ENCODE measurements around the gene GOLGA8K.
"Not testable (repeated sequence)": the region's sequence is repeated elsewhere in the genome, so short reads cannot be mapped to it uniquely, and the experiment has no call there.

Gene GOLGA8K

GRCh38 chr15:32403192-32403591 is at the start of gene GOLGA8K:
Gene GOLGA8K, minus strand, starts transcription at chr15:32403292. Its CDS starts 98 bp downstream, at chr15:32403194.
- not testable (repeated sequence) for H3K27ac ChIP-seq

- H3K27ac ChIP-seq: not testable (repeated sequence)
These were observed 37.4 kb upstream of the GOLGA8K start for GRCh38 chr15:32440445-32440977.

- H3K27ac ChIP-seq: not testable (repeated sequence)
These were observed 31.2 kb upstream of the GOLGA8K start for GRCh38 chr15:32434102-32434963.

- H3K27ac ChIP-seq: not testable (repeated sequence)
These were observed 24.5 kb upstream of the GOLGA8K start for GRCh38 chr15:32427635-32428034.

- H3K27ac ChIP-seq: not testable (repeated sequence)
These were observed 23.4 kb upstream of the GOLGA8K start for GRCh38 chr15:32426511-32426910.

GRCh38 chr15:32407903-32408302 is 4.8 kb upstream of the GOLGA8K start:
- H3K27ac ChIP-seq: not testable (repeated sequence)

- not testable (repeated sequence) for H3K27ac ChIP-seq
These were observed 6.6 kb downstream of the GOLGA8K start for GRCh38 chr15:32396522-32396921.

- not testable (repeated sequence) for H3K27ac ChIP-seq
These were observed 8.3 kb downstream of the GOLGA8K start for GRCh38 chr15:32394745-32395144.

- not testable (repeated sequence) for H3K27ac ChIP-seq
These were observed 14.9 kb downstream of the GOLGA8K start for GRCh38 chr15:32388050-32388648.

- H3K27ac ChIP-seq: not testable (repeated sequence)
These were observed 17.1 kb downstream of the GOLGA8K start for GRCh38 chr15:32385823-32386495.

GRCh38 chr15:32374185-32374584 is 28.9 kb downstream of the GOLGA8K start:
- H3K27ac ChIP-seq: not testable (repeated sequence)

- H3K27ac ChIP-seq: not testable (repeated sequence)
These were observed 29.4 kb downstream of the GOLGA8K start for GRCh38 chr15:32373707-32374106.

GRCh38 chr15:32372075-32372474 is 31.0 kb downstream of the GOLGA8K start:
- H3K27ac ChIP-seq: not testable (repeated sequence)

GRCh38 chr15:32370526-32370925 is 32.6 kb downstream of the GOLGA8K start:
- not testable (repeated sequence) for H3K27ac ChIP-seq

GRCh38 chr15:32370064-32370463 is 33.0 kb downstream of the GOLGA8K start:
- not testable (repeated sequence) for H3K27ac ChIP-seq

- not testable (repeated sequence) for H3K27ac ChIP-seq
These were observed 36.6 kb downstream of the GOLGA8K start for GRCh38 chr15:32366492-32366891.

GRCh38 chr15:32365955-32366354 is 37.1 kb downstream of the GOLGA8K start:
- not testable (repeated sequence) for H3K27ac ChIP-seq

- H3K27ac ChIP-seq: not testable (repeated sequence)
These were observed 38.1 kb downstream of the GOLGA8K start for GRCh38 chr15:32364944-32365343.

- H3K27ac ChIP-seq: not testable (repeated sequence)
These were observed 39.6 kb downstream of the GOLGA8K start for GRCh38 chr15:32363449-32363848.

- H3K27ac ChIP-seq: not testable (repeated sequence)
These were observed 41.4 kb downstream of the GOLGA8K start for GRCh38 chr15:32361662-32362061.

- H3K27ac ChIP-seq: not testable (repeated sequence)
These were observed 44.6 kb downstream of the GOLGA8K start for GRCh38 chr15:32358462-32358861.

- H3K27ac ChIP-seq: not testable (repeated sequence)
These were observed 46.2 kb downstream of the GOLGA8K start for GRCh38 chr15:32356909-32357308.
